HepG2 (cell line): ENCODE results near the gene FYB2. TPM values are rescaled to one million over a fixed set of nuclear protein-coding genes. Genes with fewer than 3 reads are reported as not detected.

Experiments used
- CHD2 ChIP-seq: IDR thresholded peaks from 2 replicates; pipeline ENCODE4 v1.6.1; 2011; ENCODE audit warnings: low read depth, low read length, improper control_type of control experiment
- DR1 ChIP-seq: sonication (generic); formaldehyde crosslinking; IDR thresholded peaks from 2 replicates; pipeline ENCODE4 v1.8.0; 2021; ENCODE audit warnings: mild to moderate bottlenecking, missing genetic modification reagents, inconsistent platforms
- FOXA3 ChIP-seq: IDR thresholded peaks from 2 replicates; pipeline ENCODE4 v1.6.1; 2016; ENCODE audit warnings: missing genetic modification reagents, missing compliant biosample characterization
- HOXA9 ChIP-seq: sonication (generic); formaldehyde crosslinking; IDR thresholded peaks from 2 replicates; pipeline ENCODE4 v1.8.1; 2022; ENCODE audit warnings: missing genetic modification reagents, mild to moderate bottlenecking, moderate library complexity, borderline replicate concordance
- KDM5B ChIP-seq: sonication (generic); formaldehyde crosslinking; IDR thresholded peaks from 2 replicates; pipeline ENCODE4 v1.4.0; 2020; ENCODE audit warnings: missing genetic modification reagents, mild to moderate bottlenecking, borderline replicate concordance
- LCORL ChIP-seq, 2 experiments: fragments of 450-650 bp in 1 of 2; sonication (generic) in 1 of 2; formaldehyde crosslinking in 1 of 2; IDR thresholded peaks; 2 replicates each; pipeline versions ENCODE4 v1.5.0 to v1.6.1; 2017 to 2020; ENCODE audit warnings: antibody characterized with exemption in 1 of 2, missing genetic modification reagents in 1 of 2
- POLR2A ChIP-seq, 2 experiments: IDR thresholded peaks; 2 replicates each; pipeline ENCODE4 v1.6.1; 2011; ENCODE audit warnings: low read depth in 2 of 2, low read length in 2 of 2, mild to moderate bottlenecking in 1 of 2, moderate library complexity in 1 of 2; ENCODE audit not compliant: insufficient read depth in 1 of 2
- RBAK ChIP-seq: sonication (generic); formaldehyde crosslinking; IDR thresholded peaks from 2 replicates; pipeline ENCODE4 v1.5.1; 2020; ENCODE audit warnings: mild to moderate bottlenecking, missing genetic modification reagents
- RBM39 ChIP-seq: fragments of 200-400 bp; formaldehyde crosslinking; IDR thresholded peaks from one replicate; pipeline ENCODE4 v1.6.1; 2018; ENCODE audit warnings: antibody characterized with exemption, mild to moderate bottlenecking, low read depth, low read length; ENCODE audit not compliant: poor library complexity, severe bottlenecking
- ZFP90 ChIP-seq: sonication (generic); formaldehyde crosslinking; IDR thresholded peaks from 2 replicates; pipeline ENCODE4 v1.8.0; 2022; ENCODE audit warnings: missing genetic modification reagents, mild to moderate bottlenecking, inconsistent platforms, borderline replicate concordance
- ZFYVE20 ChIP-seq: sonication (generic); formaldehyde crosslinking; IDR thresholded peaks from 2 replicates; pipeline ENCODE4 v1.8.0; 2023; ENCODE audit warnings: low read depth, mild to moderate bottlenecking, moderate library complexity, missing genetic modification reagents, borderline replicate concordance
- ZMYM3 ChIP-seq: sonication (generic); formaldehyde crosslinking; IDR thresholded peaks from 2 replicates; pipeline ENCODE4 v1.5.1; 2020; ENCODE audit warnings: mild to moderate bottlenecking, missing genetic modification reagents
- ZNF225 ChIP-seq: sonication (generic); formaldehyde crosslinking; IDR thresholded peaks from 2 replicates; pipeline ENCODE4 v1.4.0; 2020; ENCODE audit warnings: mild to moderate bottlenecking, missing genetic modification reagents
- ZNF260 ChIP-seq: sonication (generic); formaldehyde crosslinking; IDR thresholded peaks from 2 replicates; pipeline ENCODE4 v1.4.0; 2020; ENCODE audit warnings: missing genetic modification reagents, low read depth, mild to moderate bottlenecking, borderline replicate concordance
- ZNF567 ChIP-seq: sonication (generic); formaldehyde crosslinking; IDR thresholded peaks from 2 replicates; pipeline ENCODE4 v1.8.1; 2023; ENCODE audit warnings: mild to moderate bottlenecking, missing genetic modification reagents, borderline replicate concordance
- ZNF605 ChIP-seq: sonication (generic); formaldehyde crosslinking; IDR thresholded peaks from 2 replicates; pipeline ENCODE4 v1.8.0; 2022; ENCODE audit warnings: mild to moderate bottlenecking, missing genetic modification reagents
- ZNF709 ChIP-seq: sonication (generic); formaldehyde crosslinking; IDR thresholded peaks from 2 replicates; pipeline ENCODE4 v1.5.0; 2020; ENCODE audit warnings: mild to moderate bottlenecking, missing genetic modification reagents
- ZNF773 ChIP-seq: sonication (generic); formaldehyde crosslinking; IDR thresholded peaks from 2 replicates; pipeline ENCODE4 v1.4.0; 2020; ENCODE audit warnings: missing genetic modification reagents, borderline replicate concordance
- polyA plus RNA-seq, 8 experiments: library from polyadenylated mRNA; depleted of rRNA in 3 of 8; stranded (reverse) in 7 of 8; unstranded in 1 of 8; fragments of >200 nt; fragmentation: Illumina TruSeq in 4 of 8; extraction: Trizol in 4 of 8; gene quantifications; 2 replicates each; pipeline versions ENCODE4 v1.2.1 to v1.2.3, GENCODE V29; 2011 to 2016; ENCODE audit warnings: low read depth in 4 of 8, missing spikeins in 1 of 8, mixed read lengths in 1 of 8; ENCODE audit not compliant: insufficient read depth in 1 of 8
- total RNA-seq, 5 experiments: library from RNA; depleted of rRNA; stranded (reverse); fragments of >200 nt; fragmentation: Illumina TruSeq; extraction: Trizol; gene quantifications; 2 replicates each; pipeline ENCODE4 v1.2.3, GENCODE V29; 2016; ENCODE audit warnings: low read depth in 1 of 5
- TF ChIP-seq, protein P1 (sequence below): sonication (generic); formaldehyde crosslinking; IDR thresholded peaks from 2 replicates; pipeline ENCODE4 v1.8.1; 2023; ENCODE audit warnings: mild to moderate bottlenecking, missing genetic modification reagents, borderline replicate concordance
- TF ChIP-seq, protein P2 (sequence below): sonication (generic); formaldehyde crosslinking; IDR thresholded peaks from 2 replicates; pipeline ENCODE4 v1.4.0; 2020; ENCODE audit warnings: mild to moderate bottlenecking, missing genetic modification reagents
- TF ChIP-seq, protein P3 (sequence below): IDR thresholded peaks from 2 replicates; pipeline ENCODE4 v1.6.1; 2018; ENCODE audit warnings: missing genetic modification reagents, mild to moderate bottlenecking, missing compliant biosample characterization
- TF ChIP-seq, protein P4 (sequence below): sonication (generic); formaldehyde crosslinking; IDR thresholded peaks from 2 replicates; pipeline ENCODE4 v1.5.1; 2020; ENCODE audit warnings: missing genetic modification reagents, mild to moderate bottlenecking, borderline replicate concordance
- TF ChIP-seq, protein P5 (sequence below): sonication (generic); formaldehyde crosslinking; IDR thresholded peaks from 2 replicates; pipeline ENCODE4 v1.4.0; 2020; ENCODE audit warnings: missing genetic modification reagents, borderline replicate concordance

The FYB2 gene
- total and polyA plus RNA-seq, 2 of the 13 experiments (the other 11 are each of a cell fraction or from before 2014, with no cell fraction given) = 1.2 to 2.7 TPM

DNA sequence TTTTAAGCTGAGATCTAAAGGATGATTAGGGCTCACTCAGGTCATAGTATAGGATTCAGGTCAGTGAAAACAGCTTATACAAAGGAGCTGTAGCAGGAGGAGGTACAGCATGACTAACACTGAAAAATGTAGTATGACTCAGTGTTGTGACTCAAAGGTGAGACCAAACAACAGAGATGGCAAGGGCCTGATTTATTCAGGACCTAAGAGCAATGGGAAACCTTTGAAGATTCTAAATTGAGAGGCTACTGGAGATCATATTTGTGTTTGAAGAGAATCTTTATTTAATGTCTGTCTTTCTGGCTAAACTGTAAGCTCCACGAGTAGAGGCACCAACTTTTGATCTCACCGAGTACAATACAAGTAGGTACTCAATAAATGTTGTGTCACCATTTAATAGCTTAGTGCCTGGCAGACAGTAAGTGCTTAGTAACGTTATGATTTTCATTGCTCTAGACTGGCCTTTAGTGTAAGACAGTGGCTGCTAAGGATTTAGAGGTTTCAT is 130.6 kb downstream of the FYB2 start (continued):
- TF ChIP-seq HOXA9 = no peak
- TF ChIP-seq ZFYVE20 = no peak
- TF ChIP-seq ZNF260 (CRISPR knock-in tag) = no peak
- no peak for TF ChIP-seq ZNF567 (CRISPR knock-in tag)
- TF ChIP-seq LCORL (IDR thresholded peaks at IDR 0.05) = no peak
- no peak for TF ChIP-seq LCORL (CRISPR knock-in tag; IDR thresholded peaks at IDR 0.05)
- TF ChIP-seq, protein P1, sequence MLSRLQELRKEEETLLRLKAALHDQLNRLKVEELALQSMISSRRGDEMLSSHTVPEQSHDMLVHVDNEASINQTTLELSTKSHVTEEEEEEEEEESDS = no peak
- TF ChIP-seq CHD2 = no peak
- TF ChIP-seq ZMYM3 (CRISPR knock-in tag) = 0 out of 2 replicates have a peak, but pooled peaks have one; percentile 18
- TF ChIP-seq, protein P2, sequence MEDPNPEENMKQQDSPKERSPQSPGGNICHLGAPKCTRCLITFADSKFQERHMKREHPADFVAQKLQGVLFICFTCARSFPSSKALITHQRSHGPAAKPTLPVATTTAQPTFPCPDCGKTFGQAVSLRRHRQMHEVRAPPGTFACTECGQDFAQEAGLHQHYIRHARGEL = no peak
- TF ChIP-seq RBM39 = no peak
- TF ChIP-seq ZFP90 (CRISPR knock-in tag) = no peak
- no peak for TF ChIP-seq ZNF605 (CRISPR knock-in tag)
- TF ChIP-seq ZNF225 = no peak
- TF ChIP-seq, protein P3, sequence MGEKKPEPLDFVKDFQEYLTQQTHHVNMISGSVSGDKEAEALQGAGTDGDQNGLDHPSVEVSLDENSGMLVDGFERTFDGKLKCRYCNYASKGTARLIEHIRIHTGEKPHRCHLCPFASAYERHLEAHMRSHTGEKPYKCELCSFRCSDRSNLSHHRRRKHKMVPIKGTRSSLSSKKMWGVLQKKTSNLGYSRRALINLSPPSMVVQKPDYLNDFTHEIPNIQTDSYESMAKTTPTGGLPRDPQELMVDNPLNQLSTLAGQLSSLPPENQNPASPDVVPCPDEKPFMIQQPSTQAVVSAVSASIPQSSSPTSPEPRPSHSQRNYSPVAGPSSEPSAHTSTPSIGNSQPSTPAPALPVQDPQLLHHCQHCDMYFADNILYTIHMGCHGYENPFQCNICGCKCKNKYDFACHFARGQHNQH (CRISPR knock-in tag) = peak; percentile 71; the same call in 1 of the 2 replicates
- TF ChIP-seq FOXA3 (CRISPR knock-in tag) = peak; percentile 78
- no peak for TF ChIP-seq DR1
- no peak for TF ChIP-seq ZNF709
- TF ChIP-seq, protein P4, sequence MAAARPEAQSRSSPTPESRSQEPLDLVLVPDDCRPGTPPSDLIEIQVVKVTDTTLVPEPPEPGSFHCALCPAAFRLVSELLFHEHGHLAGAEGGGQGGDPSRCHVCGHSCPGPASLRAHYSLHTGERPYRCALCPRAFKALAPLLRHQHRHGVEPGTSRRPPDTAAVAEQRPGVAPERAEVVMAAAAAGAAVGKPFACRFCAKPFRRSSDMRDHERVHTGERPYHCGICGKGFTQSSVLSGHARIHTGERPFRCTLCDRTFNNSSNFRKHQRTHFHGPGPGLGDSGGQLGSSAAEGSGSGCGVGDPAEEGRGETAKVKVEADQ (CRISPR knock-in tag) = no peak
- no peak for TF ChIP-seq KDM5B (CRISPR knock-in tag)
- TF ChIP-seq POLR2A (IDR thresholded peaks at IDR 0.05; ENCODE audit: insufficient read depth in 1 of 2, low read depth in 2 of 2, low read length in 2 of 2) = no peak
- TF ChIP-seq, protein P5, sequence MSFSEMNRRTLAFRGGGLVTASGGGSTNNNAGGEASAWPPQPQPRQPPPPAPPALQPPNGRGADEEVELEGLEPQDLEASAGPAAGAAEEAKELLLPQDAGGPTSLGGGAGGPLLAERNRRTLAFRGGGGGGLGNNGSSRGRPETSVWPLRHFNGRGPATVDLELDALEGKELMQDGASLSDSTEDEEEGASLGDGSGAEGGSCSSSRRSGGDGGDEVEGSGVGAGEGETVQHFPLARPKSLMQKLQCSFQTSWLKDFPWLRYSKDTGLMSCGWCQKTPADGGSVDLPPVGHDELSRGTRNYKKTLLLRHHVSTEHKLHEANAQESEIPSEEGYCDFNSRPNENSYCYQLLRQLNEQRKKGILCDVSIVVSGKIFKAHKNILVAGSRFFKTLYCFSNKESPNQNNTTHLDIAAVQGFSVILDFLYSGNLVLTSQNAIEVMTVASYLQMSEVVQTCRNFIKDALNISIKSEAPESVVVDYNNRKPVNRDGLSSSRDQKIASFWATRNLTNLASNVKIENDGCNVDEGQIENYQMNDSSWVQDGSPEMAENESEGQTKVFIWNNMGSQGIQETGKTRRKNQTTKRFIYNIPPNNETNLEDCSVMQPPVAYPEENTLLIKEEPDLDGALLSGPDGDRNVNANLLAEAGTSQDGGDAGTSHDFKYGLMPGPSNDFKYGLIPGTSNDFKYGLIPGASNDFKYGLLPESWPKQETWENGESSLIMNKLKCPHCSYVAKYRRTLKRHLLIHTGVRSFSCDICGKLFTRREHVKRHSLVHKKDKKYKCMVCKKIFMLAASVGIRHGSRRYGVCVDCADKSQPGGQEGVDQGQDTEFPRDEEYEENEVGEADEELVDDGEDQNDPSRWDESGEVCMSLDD (CRISPR knock-in tag) = no peak
- TF ChIP-seq ZNF773 (CRISPR knock-in tag) = no peak
- TF ChIP-seq RBAK (CRISPR knock-in tag) = no peak
